Activated T-helper 1 cell treated with Interleukin-2 at 50 U/mL for 16 hours (primary cell): ENCODE results near the gene MYO16.

Experiments used
- DNase-seq: peaks from one replicate; pipeline ENCODE4 v3.0.0-alpha.2; 2020; ENCODE audit warnings: low read depth

MYO16 gene

GRCh38 chr13:109154546-109154945 is 525.1 kb downstream of the MYO16 start:
- DNase-seq = no peak

GRCh38 chr13:109154966-109155761 is 525.8 kb downstream of the MYO16 start:
- no peak for DNase-seq

- no peak for DNase-seq
These were observed 526.9 kb downstream of the MYO16 start for GRCh38 chr13:109156181-109156935.

- DNase-seq = no peak
These were observed 527.9 kb downstream of the MYO16 start for GRCh38 chr13:109157275-109157674.

- DNase-seq = no peak
These were observed 529.0 kb downstream of the MYO16 start for GRCh38 chr13:109158383-109158782.

- DNase-seq = no peak
These were observed 530.4 kb downstream of the MYO16 start for GRCh38 chr13:109159650-109160309.

GRCh38 chr13:109160357-109160756 is 530.9 kb downstream of the MYO16 start:
- no peak for DNase-seq

- no peak for DNase-seq
These were observed 531.7 kb downstream of the MYO16 start for GRCh38 chr13:109160887-109161669.

GRCh38 chr13:109162248-109163036 is 533.0 kb downstream of the MYO16 start:
- no peak for DNase-seq

GRCh38 chr13:109163037-109163379 is 533.6 kb downstream of the MYO16 start:
- no peak for DNase-seq

- DNase-seq = no peak
These were observed 536.0 kb downstream of the MYO16 start for GRCh38 chr13:109165417-109165904.

GRCh38 chr13:109166804-109167203 is 537.4 kb downstream of the MYO16 start:
- DNase-seq = no peak

- no peak for DNase-seq
These were observed 542.7 kb downstream of the MYO16 start for GRCh38 chr13:109172136-109172535.

- DNase-seq = no peak
These were observed 546.3 kb downstream of the MYO16 start for GRCh38 chr13:109175666-109176065.

- no peak for DNase-seq
These were observed 551.6 kb downstream of the MYO16 start for GRCh38 chr13:109180905-109181425.

- no peak for DNase-seq
These were observed 553.5 kb downstream of the MYO16 start for GRCh38 chr13:109182777-109183465.

GRCh38 chr13:109191413-109191812 is 562.0 kb downstream of the MYO16 start:
- no peak for DNase-seq

- no peak for DNase-seq
These were observed 562.9 kb downstream of the MYO16 start for GRCh38 chr13:109192306-109192705.

- DNase-seq = no peak
These were observed 567.5 kb downstream of the MYO16 start for GRCh38 chr13:109196948-109197347.

- no peak for DNase-seq
These were observed 569.2 kb downstream of the MYO16 start for GRCh38 chr13:109198585-109198984.
